ENCODE data around the gene LRRC28. TPM values are rescaled to one million over a fixed set of nuclear protein-coding genes. Genes with fewer than 3 reads are reported as not detected.

Gene LRRC28
- total RNA-seq, 1 donor = 27.6 TPM

GRCh38 chr15:99434506-99435112 is 183.3 kb downstream of the LRRC28 start:
- H3K4me3 ChIP-seq (ENCODE audit: low read depth, low read length) = no peak overlapping the region
- TF ChIP-seq CTCF (IDR thresholded peaks at IDR 0.05; ENCODE audit: insufficient read depth, low read depth, low read length) = no peak
- no peak for DNase-seq (ENCODE audit: low read depth)

GRCh38 chr15:99435113-99435695 is 183.9 kb downstream of the LRRC28 start:
- no peak for TF ChIP-seq CTCF (IDR thresholded peaks at IDR 0.05; ENCODE audit: insufficient read depth, low read depth, low read length)

GRCh38 chr15:99435877-99436541 is 184.7 kb downstream of the LRRC28 start:
- no peak for TF ChIP-seq CTCF (IDR thresholded peaks at IDR 0.05; ENCODE audit: insufficient read depth, low read depth, low read length)
- no peak overlapping the region for H3K4me3 ChIP-seq (ENCODE audit: low read depth, low read length)
- no peak for DNase-seq (ENCODE audit: low read depth)

More at GRCh38 chr15:99435113-99435695, 183.9 kb downstream of the LRRC28 start:
- no peak for DNase-seq (ENCODE audit: low read depth)
- H3K4me3 ChIP-seq (ENCODE audit: low read depth, low read length) = no peak overlapping the region

GRCh38 chr15:99436542-99437314 is 185.4 kb downstream of the LRRC28 start:
- no peak for DNase-seq (ENCODE audit: low read depth)
- no peak for TF ChIP-seq CTCF (IDR thresholded peaks at IDR 0.05; ENCODE audit: insufficient read depth, low read depth, low read length)
- H3K4me3 ChIP-seq (ENCODE audit: low read depth, low read length) = no peak overlapping the region

GRCh38 chr15:99437315-99438223 is 186.3 kb downstream of the LRRC28 start:
- no peak for DNase-seq (ENCODE audit: low read depth)
- H3K4me3 ChIP-seq (ENCODE audit: low read depth, low read length) = no peak overlapping the region
- TF ChIP-seq CTCF (IDR thresholded peaks at IDR 0.05; ENCODE audit: insufficient read depth, low read depth, low read length) = no peak

GRCh38 chr15:99438224-99438585 is 186.9 kb downstream of the LRRC28 start:
- no peak for TF ChIP-seq CTCF (IDR thresholded peaks at IDR 0.05; ENCODE audit: insufficient read depth, low read depth, low read length)
- no peak overlapping the region for H3K4me3 ChIP-seq (ENCODE audit: low read depth, low read length)
- DNase-seq (ENCODE audit: low read depth) = no peak
